Activated CD4-positive, alpha-beta T cell treated with anti-CD3 and anti-CD28 coated beads for 48 hours (primary cell): ENCODE results near the gene DMRTA2.

Experiments
- DNase-seq: peaks from one replicate; pipeline ENCODE4 v3.0.0-alpha.2; 2020

The DMRTA2 gene

DNA sequence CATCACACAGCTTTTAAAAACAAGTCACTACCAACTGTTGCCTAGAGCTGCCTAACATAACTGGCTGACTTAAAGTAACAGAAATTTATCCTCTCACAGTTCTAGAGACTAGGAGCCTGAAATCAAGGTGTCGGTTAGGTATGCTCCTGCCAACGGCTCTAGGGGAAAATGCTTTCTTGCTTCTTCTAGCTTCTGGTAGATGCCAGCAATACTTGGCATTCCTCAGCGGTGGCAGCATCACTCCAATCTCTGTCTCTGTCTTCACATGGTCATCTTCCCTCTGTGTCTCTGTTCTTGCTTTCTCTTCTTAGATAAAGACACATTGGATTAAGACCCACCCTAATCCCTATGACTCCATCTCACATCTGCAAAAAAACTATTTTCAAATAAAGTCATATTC lies 51.5 kb downstream of the DMRTA2 start:
- DNase-seq: no peak

DNA sequence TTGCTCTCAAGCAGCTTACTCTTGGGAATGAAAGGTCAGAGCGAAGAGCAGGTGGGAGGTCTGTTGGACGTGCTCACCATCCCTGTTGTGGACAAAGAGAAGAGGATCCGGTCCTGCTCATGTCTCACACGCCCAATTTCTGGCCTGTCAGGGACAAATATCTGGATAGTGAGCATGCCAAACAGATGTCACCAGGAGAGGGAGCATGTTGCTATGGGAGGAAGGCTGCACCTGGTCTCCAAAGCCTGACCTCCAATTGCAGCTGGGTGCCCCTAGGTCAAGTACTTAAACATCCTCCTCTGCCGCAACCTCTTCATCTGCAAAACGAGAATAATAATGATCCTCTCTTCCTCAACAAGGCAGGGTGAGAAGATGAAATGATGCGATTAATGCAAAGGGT lies 53.4 kb downstream of the DMRTA2 start:
- no peak for DNase-seq

DNA sequence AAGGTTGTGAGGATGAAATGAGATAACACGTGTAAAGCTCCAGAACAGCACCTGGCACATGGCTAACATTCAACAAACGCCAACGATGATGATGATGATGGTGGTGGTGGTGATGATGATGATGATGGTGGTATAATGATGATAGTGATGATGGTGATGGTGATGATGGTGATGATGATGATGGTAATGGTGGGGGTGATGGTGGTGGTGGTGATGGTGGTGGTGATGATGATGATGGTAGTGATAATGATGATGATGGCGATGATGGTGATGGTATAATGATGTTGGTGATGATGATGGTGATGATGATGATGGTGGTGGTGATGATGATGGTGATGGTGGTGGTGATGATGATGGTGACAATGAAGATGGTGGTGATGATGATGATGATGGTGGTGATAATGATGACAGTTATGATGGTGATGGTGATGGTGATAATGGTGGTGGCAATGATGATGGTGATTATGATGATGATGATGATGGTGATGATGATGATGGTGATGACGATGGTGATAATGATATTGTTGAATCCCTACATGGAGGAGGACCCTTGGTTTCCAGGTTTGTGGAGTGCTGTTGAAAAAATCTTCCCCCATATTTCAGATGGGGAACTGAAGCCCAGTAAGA lies 54.1 kb downstream of the DMRTA2 start:
- no peak for DNase-seq

DNA sequence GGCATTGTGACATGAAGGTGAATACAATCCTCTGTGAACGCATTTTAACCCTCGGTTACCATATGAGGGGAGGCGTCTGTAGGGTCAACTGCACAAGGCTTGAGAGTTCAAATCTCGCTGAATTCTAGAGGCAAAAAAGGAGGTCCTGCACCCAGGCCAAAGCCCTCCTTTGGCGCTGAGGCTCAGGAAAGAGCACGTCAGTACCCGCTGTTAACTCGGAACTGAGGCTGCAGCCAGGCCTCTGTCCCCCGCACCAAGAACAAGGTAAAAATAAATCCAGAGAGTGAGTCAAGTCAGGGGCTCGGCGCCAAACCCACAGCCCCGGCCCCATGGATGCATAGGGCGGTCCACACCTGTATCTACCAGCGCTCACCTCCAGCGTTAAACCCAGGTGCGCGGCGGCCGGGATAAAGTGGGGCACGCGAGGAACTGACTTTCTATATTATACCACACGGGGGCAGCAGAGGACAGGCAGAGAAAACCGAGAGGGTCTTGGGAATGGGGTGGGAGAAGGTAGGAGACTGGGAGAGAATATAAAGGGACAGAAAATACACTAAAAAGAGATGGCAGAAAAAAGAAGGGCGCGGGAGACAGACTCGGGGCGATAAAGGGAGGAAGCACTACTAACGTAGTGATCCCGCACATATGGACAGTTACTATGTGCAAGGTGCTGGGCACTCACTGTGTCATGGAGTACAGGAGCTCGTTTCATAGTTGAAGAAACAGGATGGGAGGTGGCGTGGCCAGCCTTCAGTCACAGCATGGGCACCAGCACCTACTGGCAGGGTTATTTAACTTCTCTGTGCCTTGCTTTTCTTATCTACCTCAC lies 54.9 kb downstream of the DMRTA2 start:
- DNase-seq: peak; percentile 52
